Measurements from ENCODE around the gene CNPY3.

The CNPY3 gene

GRCh38 chr6:42984924-42985475, 55.7 kb downstream of the CNPY3 start:
- no peak for DNase-seq

GRCh38 chr6:42987533-42988451, 58.5 kb downstream of the CNPY3 start:
- DNase-seq = no peak

GRCh38 chr6:42988486-42989020, 59.3 kb downstream of the CNPY3 start:
- DNase-seq = no peak

All from NCI-H748 treated with DMSO at 0.1 percent for 48 hours (cell line).